H9 (cell line): Measurements from ENCODE around the gene PLEKHM3. TPM values are rescaled to one million over a fixed set of nuclear protein-coding genes. Genes with fewer than 3 reads are reported as not detected.

Experiments used
- DNase-seq: peaks from one replicate; pipeline ENCODE4 v3.0.0-alpha.2; 2017
- H2AFZ ChIP-seq: one replicate; pipeline ENCODE4 v1.6.1; 2013; ENCODE audit warnings: mild to moderate bottlenecking, low read length, control low read depth, moderate library complexity
- H2AK5ac ChIP-seq: 2 replicates; pipeline ENCODE4 v1.6.1; 2013; ENCODE audit warnings: low read length, control low read depth, mixed read lengths; ENCODE audit not compliant: insufficient read length
- H2BK120ac ChIP-seq: one replicate; pipeline ENCODE4 v1.6.1; 2013; ENCODE audit warnings: low read depth, mild to moderate bottlenecking, low read length, control low read depth, inconsistent platforms; ENCODE audit not compliant: poor library complexity, severe bottlenecking
- H2BK12ac ChIP-seq: 2 replicates; pipeline ENCODE4 v1.6.1; 2013; ENCODE audit warnings: low read length, control low read depth, mixed read lengths, low read depth; ENCODE audit not compliant: insufficient read length
- H2BK15ac ChIP-seq: 2 replicates; pipeline ENCODE4 v1.6.1; 2013; ENCODE audit warnings: low read depth, low read length, control low read depth
- H2BK20ac ChIP-seq: one replicate; pipeline ENCODE4 v1.6.1; 2013; ENCODE audit warnings: low read depth, mild to moderate bottlenecking, low read length, control low read depth, inconsistent platforms; ENCODE audit not compliant: poor library complexity, severe bottlenecking
- H2BK5ac ChIP-seq: 2 replicates; pipeline ENCODE4 v1.6.1; 2013; ENCODE audit warnings: low read length, control low read depth, mixed read lengths; ENCODE audit not compliant: insufficient read length
- H3K14ac ChIP-seq: 2 replicates; pipeline ENCODE4 v1.6.1; 2013; ENCODE audit warnings: low read length, control low read depth; ENCODE audit not compliant: insufficient read depth
- H3K18ac ChIP-seq: 2 replicates; pipeline ENCODE4 v1.6.1; 2013; ENCODE audit warnings: low read depth, mild to moderate bottlenecking, mixed read lengths, low read length, control low read depth; ENCODE audit not compliant: insufficient read length
- H3K23ac ChIP-seq: 2 replicates; pipeline ENCODE4 v1.6.1; 2013; ENCODE audit warnings: low read length, control low read depth, mixed read lengths, low read depth; ENCODE audit not compliant: insufficient read length
- H3K23me2 ChIP-seq: 2 replicates; pipeline ENCODE4 v1.6.1; 2013; ENCODE audit warnings: low read depth, mild to moderate bottlenecking, mixed read lengths, low read length, control low read depth; ENCODE audit not compliant: insufficient read length, poor library complexity, severe bottlenecking
- H3K27ac ChIP-seq: 2 replicates; pipeline ENCODE4 v1.5.1; 2013; ENCODE audit warnings: low read length, control low read depth, mixed read lengths, low read depth; ENCODE audit not compliant: insufficient read length
- H3K27me3 ChIP-seq: 2 replicates; pipeline ENCODE4 v1.6.1; 2013; ENCODE audit warnings: low read length, control low read depth, inconsistent platforms; ENCODE audit not compliant: insufficient read depth
- H3K4ac ChIP-seq: 2 replicates; pipeline ENCODE4 v1.6.1; 2013; ENCODE audit warnings: low read depth, mild to moderate bottlenecking, control low read depth, inconsistent platforms, low read length, moderate library complexity
- H3K4me1 ChIP-seq: 2 replicates; pipeline ENCODE4 v1.6.1; 2013; ENCODE audit warnings: low read length, control low read depth, inconsistent platforms; ENCODE audit not compliant: insufficient read depth
- H3K4me2 ChIP-seq: 2 replicates; pipeline ENCODE4 v1.6.1; 2013; ENCODE audit warnings: low read length, control low read depth, mixed read lengths; ENCODE audit not compliant: insufficient read length, insufficient read depth
- H3K56ac ChIP-seq: 2 replicates; pipeline ENCODE4 v1.6.1; 2013; ENCODE audit warnings: low read depth, mild to moderate bottlenecking, mixed read lengths, low read length, control low read depth; ENCODE audit not compliant: insufficient read length
- H3K79me1 ChIP-seq: 2 replicates; pipeline ENCODE4 v1.6.1; 2013; ENCODE audit warnings: low read depth, mild to moderate bottlenecking, moderate library complexity, low read length, control low read depth, inconsistent platforms; ENCODE audit not compliant: insufficient read depth, poor library complexity, severe bottlenecking
- H3K79me2 ChIP-seq: 2 replicates; pipeline ENCODE4 v1.6.1; 2013; ENCODE audit warnings: low read length, control low read depth, inconsistent platforms; ENCODE audit not compliant: insufficient read depth
- H3K9ac ChIP-seq: 2 replicates; pipeline ENCODE4 v1.6.1; 2013; ENCODE audit warnings: low read length, control low read depth, mixed read lengths; ENCODE audit not compliant: insufficient read length; ENCODE audit errors: extremely low read depth
- H3K9me3 ChIP-seq: one replicate; pipeline ENCODE4 v1.6.1; 2013; ENCODE audit warnings: low read depth, low read length, inconsistent platforms; ENCODE audit not compliant: control insufficient read depth
- H3T11ph ChIP-seq: one replicate; pipeline ENCODE4 v1.6.1; 2013; ENCODE audit warnings: mild to moderate bottlenecking, low read length, control low read depth, inconsistent platforms
- H4K20me1 ChIP-seq: one replicate; pipeline ENCODE4 v1.6.1; 2013; ENCODE audit not compliant: control insufficient read depth, insufficient read length, insufficient read depth
- H4K5ac ChIP-seq: 2 replicates; pipeline ENCODE4 v1.6.1; 2013; ENCODE audit warnings: low read depth, mild to moderate bottlenecking, mixed read lengths, low read length, control low read depth; ENCODE audit not compliant: insufficient read length
- H4K8ac ChIP-seq: replicated peaks from 2 replicates; pipeline ENCODE4 v1.6.1; 2013; ENCODE audit warnings: low read length, control low read depth, mixed read lengths, low read depth; ENCODE audit not compliant: insufficient read length
- H4K91ac ChIP-seq: 2 replicates; pipeline ENCODE4 v1.6.1; 2013; ENCODE audit warnings: low read depth, mild to moderate bottlenecking, moderate library complexity, mixed read lengths, low read length, control low read depth; ENCODE audit not compliant: insufficient read length
- H3K27ac Mint-ChIP-seq, 3 experiments: 2 replicates in 2 of 3; 3 replicates in 1 of 3; pipeline ENCODE4 v1.8.0; 2020 to 2021; ENCODE audit warnings: mixed read lengths in 3 of 3, mild to moderate bottlenecking in 1 of 3, moderate library complexity in 1 of 3
- H3K27me3 Mint-ChIP-seq: 2 replicates; pipeline ENCODE4 v1.8.0; 2021; ENCODE audit warnings: low read depth, mild to moderate bottlenecking, moderate library complexity, mixed read lengths
- H3K36me3 Mint-ChIP-seq, 3 experiments: 2 replicates in 2 of 3; 3 replicates in 1 of 3; pipeline ENCODE4 v1.8.0; 2020 to 2021; ENCODE audit warnings: low read depth in 3 of 3, mixed read lengths in 3 of 3; ENCODE audit not compliant: insufficient read depth in 1 of 3
- H3K4me1 Mint-ChIP-seq, 2 experiments: 2 replicates each; pipeline ENCODE4 v1.8.0; 2020; ENCODE audit warnings: mixed read lengths in 2 of 2
- H3K4me3 Mint-ChIP-seq, 2 experiments: 2 replicates in 1 of 2; 3 replicates in 1 of 2; pipeline ENCODE4 v1.8.0; 2020 to 2021; ENCODE audit warnings: mild to moderate bottlenecking in 2 of 2, mixed read lengths in 2 of 2, moderate library complexity in 1 of 2
- H3K9me3 Mint-ChIP-seq, 2 experiments: 2 replicates in 1 of 2; 3 replicates in 1 of 2; pipeline ENCODE4 v1.8.0; 2020; ENCODE audit warnings: mild to moderate bottlenecking in 2 of 2, mixed read lengths in 2 of 2, moderate library complexity in 1 of 2
- CTCF ChIP-seq: fragments of 200-600 bp; sonication (generic); conservative IDR thresholded peaks from 3 replicates; pipeline ENCODE4 v1.8.0; 2021; ENCODE audit warnings: antibody characterized with exemption, mild to moderate bottlenecking
- WGBS: extraction: QIAGEN DNeasy Blood & Tissue Kit; methylation state at CpG from one replicate; pipeline ENCODE4 v1.1.7; 2013; ENCODE audit warnings: missing lambda C conversion rate, low lambda C conversion rate, mixed read lengths; ENCODE audit not compliant: insufficient read length; ENCODE audit errors: extremely low coverage; 5-methylcytosine and 5-hydroxymethylcytosine counted together
- total RNA-seq: library from RNA; stranded (reverse); gene quantifications from 2 replicates; pipeline ENCODE4 v1.2.1, GENCODE V29; 2021

Gene PLEKHM3
- total RNA-seq, 1 experiment from 2014 or later: 7.5 TPM

- no peaks in the 10 kb centered on the region for H3K79me2 ChIP-seq
- no peaks in the 10 kb centered on the region for H3K9me3 Mint-ChIP-seq
- H3K4ac ChIP-seq: no peak overlapping the region
- no peak overlapping the region for H3K18ac ChIP-seq
- no peak overlapping the region for H4K5ac ChIP-seq
- H3K36me3 Mint-ChIP-seq: peaks cover 0 to 2% (median 0%) of the 10 kb centered on the region in 3 experiments; a peak in 3 of 7 replicates
- no peak overlapping the region for H2BK15ac ChIP-seq
- no peak overlapping the region for H2BK120ac ChIP-seq
- no peak overlapping the region for H3K9ac ChIP-seq
- H3K4me2 ChIP-seq: no peak overlapping the region
- H4K20me1 ChIP-seq: no peaks in the 10 kb centered on the region
- no peak overlapping the region for H3K56ac ChIP-seq
- no peak for DNase-seq
- no peak overlapping the region for H2BK20ac ChIP-seq
- no peaks in the 10 kb centered on the region for H3K9me3 ChIP-seq
- no peak overlapping the region for H3K27ac ChIP-seq
- H2AFZ ChIP-seq: no peak overlapping the region
- H3T11ph ChIP-seq: no peak overlapping the region
- no peak overlapping the region for H2BK5ac ChIP-seq
- peak overlapping the region in 1 of 3 experiments; percentile 24; a peak in 1 of 7 replicates for H3K27ac Mint-ChIP-seq
- H4K91ac ChIP-seq: no peak overlapping the region
- H3K14ac ChIP-seq: no peak overlapping the region
- no peak overlapping the region for H3K4me3 Mint-ChIP-seq
- H4K8ac ChIP-seq: no peak overlapping the region
- H3K23me2 ChIP-seq: no peaks in the 10 kb centered on the region
- peaks cover 13 to 16% of the 10 kb centered on the region in 2 experiments for H3K4me1 Mint-ChIP-seq
- no peaks in the 10 kb centered on the region for H3K27me3 ChIP-seq
- H3K4me1 ChIP-seq: peaks cover 3% of the 10 kb centered on the region; the same call in 1 of the 2 replicates
- no peak overlapping the region for H2AK5ac ChIP-seq
- H3K27me3 Mint-ChIP-seq: no peaks in the 10 kb centered on the region
- H2BK12ac ChIP-seq: no peak overlapping the region
- no peaks in the 10 kb centered on the region for H3K79me1 ChIP-seq
- no peak for TF ChIP-seq CTCF
- no CpG with 5 or more reads among the region's 5 CpGs for WGBS
- no peak overlapping the region for H3K23ac ChIP-seq
These were observed 18.5 kb downstream of the PLEKHM3 start for GRCh38 chr2:208006833-208007232.
